ENCODE results near the gene TMEM244.
"Not testable (repeated sequence)": the region's sequence is repeated elsewhere in the genome, so short reads cannot be mapped to it uniquely, and the experiment has no call there.

Gene TMEM244

GRCh38 chr6:129866688-129867087 is 5.6 kb upstream of the TMEM244 start:
- no peak for DNase-seq

- DNase-seq: no peak
These were observed 5.1 kb upstream of the TMEM244 start for GRCh38 chr6:129866256-129866655.

GRCh38 chr6:129865013-129865412 is 3.9 kb upstream of the TMEM244 start:
- DNase-seq: no peak

- no peak for DNase-seq
These were observed 2.5 kb upstream of the TMEM244 start for GRCh38 chr6:129863664-129864063.

- DNase-seq: no peak
These were observed 1.6 kb downstream of the TMEM244 start for GRCh38 chr6:129859524-129859923.

- no peak for DNase-seq
These were observed 3.3 kb downstream of the TMEM244 start for GRCh38 chr6:129857838-129858237.

- DNase-seq: no peak
These were observed 7.0 kb downstream of the TMEM244 start for GRCh38 chr6:129853996-129854711.

- DNase-seq: no peak
These were observed 8.8 kb downstream of the TMEM244 start for GRCh38 chr6:129852257-129852858.

- no peak for DNase-seq
These were observed 11.7 kb downstream of the TMEM244 start for GRCh38 chr6:129849456-129849855.

GRCh38 chr6:129846761-129847160 is 14.4 kb downstream of the TMEM244 start:
- no peak for DNase-seq

GRCh38 chr6:129845696-129846095 is 15.4 kb downstream of the TMEM244 start:
- DNase-seq: no peak

- DNase-seq: no peak
These were observed 16.8 kb downstream of the TMEM244 start for GRCh38 chr6:129844118-129844891.

- DNase-seq: no peak
These were observed 17.5 kb downstream of the TMEM244 start for GRCh38 chr6:129843573-129843972.

- DNase-seq: no peak
These were observed 18.2 kb downstream of the TMEM244 start for GRCh38 chr6:129842881-129843409.

GRCh38 chr6:129842137-129842536 is 19.0 kb downstream of the TMEM244 start:
- no peak for DNase-seq

GRCh38 chr6:129839562-129839961 is 21.6 kb downstream of the TMEM244 start:
- not testable (repeated sequence) for DNase-seq

- DNase-seq: no peak
These were observed 25.4 kb downstream of the TMEM244 start for GRCh38 chr6:129835691-129836090.

GRCh38 chr6:129832299-129832698 is 28.8 kb downstream of the TMEM244 start:
- no peak for DNase-seq

- no peak for DNase-seq
These were observed 32.9 kb downstream of the TMEM244 start for GRCh38 chr6:129828229-129828628.

GRCh38 chr6:129818251-129818650 is 42.9 kb downstream of the TMEM244 start:
- DNase-seq: no peak

- DNase-seq: no peak
These were observed 43.3 kb downstream of the TMEM244 start for GRCh38 chr6:129817821-129818220.

GRCh38 chr6:129817332-129817731 is 43.8 kb downstream of the TMEM244 start:
- DNase-seq: no peak

GRCh38 chr6:129812145-129812777 is 48.9 kb downstream of the TMEM244 start:
- DNase-seq: no peak

Measured in GOT3 (cell line).